Measurements from ENCODE around the gene AGRP.

The AGRP gene

GRCh38 chr16:67470359-67470758 lies 13.0 kb downstream of the AGRP start:
- Histone ChIP-seq H3K27ac (replicated peaks) (no peak overlapping the region), H3K4me3 (replicated peaks; ENCODE audit: insufficient read depth, low read length) (no peak overlapping the region), H3K27me3 (ENCODE audit: insufficient read depth, poor library complexity, severe bottlenecking) (no peaks in the 10 kb centered on the region)
- TF ChIP-seq POLR2AphosphoS5 (IDR thresholded peaks at IDR 0.05; ENCODE audit: low read depth) (no peak), CTCF (IDR thresholded peaks at IDR 0.05; ENCODE audit: insufficient read depth, low read length) (no peak), SPI1 (IDR thresholded peaks at IDR 0.05; ENCODE audit: borderline replicate concordance, low read depth) (no peak), GABPA (IDR thresholded peaks at IDR 0.05; ENCODE audit: low read depth) (no peak), REST (IDR thresholded peaks at IDR 0.05; ENCODE audit: insufficient replicate concordance, low read depth) (no peak)
- DNase-seq (ENCODE audit: low read depth in 1 of 2, low spot score in 1 of 2), result no peak

- Histone ChIP-seq H3K27ac (replicated peaks) (no peak overlapping the region), H3K4me3 (replicated peaks; ENCODE audit: insufficient read depth, low read length) (no peak overlapping the region), H3K27me3 (ENCODE audit: insufficient read depth, poor library complexity, severe bottlenecking) (no peaks in the 10 kb centered on the region)
- TF ChIP-seq CTCF (IDR thresholded peaks at IDR 0.05; ENCODE audit: insufficient read depth, low read length) (no peak), SPI1 (IDR thresholded peaks at IDR 0.05; ENCODE audit: borderline replicate concordance, low read depth) (no peak), GABPA (IDR thresholded peaks at IDR 0.05; ENCODE audit: low read depth) (no peak), REST (IDR thresholded peaks at IDR 0.05; ENCODE audit: insufficient replicate concordance, low read depth) (no peak), POLR2AphosphoS5 (IDR thresholded peaks at IDR 0.05; ENCODE audit: low read depth) (no peak)
- DNase-seq (ENCODE audit: low read depth in 1 of 2, low spot score in 1 of 2), result no peak
Measured at GRCh38 chr16:67468731-67469130, 14.6 kb downstream of the AGRP start.

- Histone ChIP-seq H3K27me3 (ENCODE audit: insufficient read depth, poor library complexity, severe bottlenecking) (no peaks in the 10 kb centered on the region), H3K4me3 (replicated peaks; ENCODE audit: insufficient read depth, low read length) (no peak overlapping the region), H3K27ac (replicated peaks) (no peak overlapping the region)
- TF ChIP-seq REST (IDR thresholded peaks at IDR 0.05; ENCODE audit: insufficient replicate concordance, low read depth) (no peak), POLR2AphosphoS5 (IDR thresholded peaks at IDR 0.05; ENCODE audit: low read depth) (no peak), GABPA (IDR thresholded peaks at IDR 0.05; ENCODE audit: low read depth) (no peak), SPI1 (IDR thresholded peaks at IDR 0.05; ENCODE audit: borderline replicate concordance, low read depth) (no peak), CTCF (IDR thresholded peaks at IDR 0.05; ENCODE audit: insufficient read depth, low read length) (no peak)
- DNase-seq (ENCODE audit: low read depth in 1 of 2, low spot score in 1 of 2), result no peak
Measured at GRCh38 chr16:67466581-67466980, 16.8 kb downstream of the AGRP start.
